IMR-90 (cell line): Measurements from ENCODE around the gene EPC1. TPM values are rescaled to one million over a fixed set of nuclear protein-coding genes. Genes with fewer than 3 reads are reported as not detected.
"Not testable (repeated sequence)": the region's sequence is repeated elsewhere in the genome, so short reads cannot be mapped to it uniquely, and the experiment has no call there.

ENCODE experiments used
- ATAC-seq: fragments of 200-7000 bp; cut with Tn5 transposase; 2 replicates; pipeline ENCODE4 v1.9.1; 2020; ENCODE audit warnings: low read depth, mild to moderate bottlenecking, moderate library complexity
- BruUV-seq: library from RNA; stranded (reverse); fragments of 400-500 nt; replicated peaks from 2 replicates; lab custom pipeline; 2021; lab: Mats Ljungman, UMichigan
- CTCF ChIA-PET: fragments of 300-600 bp; formaldehyde crosslinking; extraction: SDS; loops from one replicate; lab custom pipeline; 2021; ENCODE audit warnings: antibody characterized with exemption; lab: Yijun Ruan, JAX
- POLR2A ChIA-PET: fragments of 300-600 bp; sonication (Branson Sonifier 250); formaldehyde crosslinking; loops from one replicate; lab custom pipeline; 2022; ENCODE audit warnings: antibody characterized with exemption; ENCODE audit not compliant: unreplicated experiment; lab: Charles Lee
- DNase-seq: peaks from one replicate; pipeline ENCODE4 v3.0.0; 2013
- H2AFZ ChIP-seq: replicated peaks from 2 replicates; pipeline ENCODE3; 2013; ENCODE audit warnings: low read length, mild to moderate bottlenecking; ENCODE audit not compliant: poor library complexity
- H2AK5ac ChIP-seq: 2 replicates; pipeline ENCODE4 v1.6.1; 2013; ENCODE audit warnings: low read depth, low read length, inconsistent platforms
- H2AK9ac ChIP-seq: replicated peaks from 2 replicates; pipeline ENCODE3; 2013; ENCODE audit warnings: mild to moderate bottlenecking, low read depth, low read length, moderate library complexity; ENCODE audit not compliant: poor library complexity
- H2BK120ac ChIP-seq: 2 replicates; pipeline ENCODE4 v1.6.1; 2013; ENCODE audit warnings: low read depth, low read length, inconsistent platforms
- H2BK15ac ChIP-seq: 3 replicates; pipeline ENCODE4 v1.6.1; 2013; ENCODE audit warnings: low read depth, low read length, inconsistent platforms
- H2BK20ac ChIP-seq: 2 replicates; pipeline ENCODE4 v1.6.1; 2013; ENCODE audit warnings: low read depth, mild to moderate bottlenecking, inconsistent platforms, low read length, moderate library complexity
- H2BK5ac ChIP-seq: 2 replicates; pipeline ENCODE4 v1.6.1; 2013; ENCODE audit warnings: mild to moderate bottlenecking, low read depth, low read length, inconsistent platforms; ENCODE audit not compliant: poor library complexity, severe bottlenecking
- H3K14ac ChIP-seq: replicated peaks from 2 replicates; pipeline ENCODE4 v1.6.1; 2013; ENCODE audit warnings: low read depth, low read length, inconsistent platforms
- H3K18ac ChIP-seq: 2 replicates; pipeline ENCODE4 v1.6.1; 2013; ENCODE audit warnings: low read depth, low read length, control low read depth
- H3K23ac ChIP-seq: 2 replicates; pipeline ENCODE4 v1.6.1; 2013; ENCODE audit warnings: low read depth, low read length, inconsistent platforms
- H3K27ac ChIP-seq: 2 replicates; pipeline ENCODE4 v1.5.1; 2013; ENCODE audit warnings: mild to moderate bottlenecking, control low read depth, low read length; ENCODE audit not compliant: insufficient read depth
- H3K27me3 ChIP-seq: 2 replicates; pipeline ENCODE4 v1.6.1; 2013; ENCODE audit warnings: low read length; ENCODE audit not compliant: control insufficient read depth, insufficient read depth
- H3K36me3 ChIP-seq: 2 replicates; pipeline ENCODE4 v1.6.1; 2013; ENCODE audit warnings: low read length, mixed read lengths; ENCODE audit not compliant: control insufficient read depth, insufficient read depth
- H3K4ac ChIP-seq: 2 replicates; pipeline ENCODE4 v1.6.1; 2013; ENCODE audit warnings: low read depth, low read length, inconsistent platforms
- H3K4me1 ChIP-seq: 2 replicates; pipeline ENCODE4 v1.6.1; 2013; ENCODE audit warnings: low read length, mixed read lengths; ENCODE audit not compliant: control insufficient read depth, insufficient read depth
- H3K4me2 ChIP-seq: 2 replicates; pipeline ENCODE4 v1.6.1; 2013; ENCODE audit warnings: low read depth, mild to moderate bottlenecking, control low read depth, low read length, moderate library complexity
- H3K4me3 ChIP-seq: 2 replicates; pipeline ENCODE4 v1.5.1; 2013; ENCODE audit warnings: low read depth, mild to moderate bottlenecking, control low read depth, low read length, moderate library complexity; ENCODE audit not compliant: insufficient read depth
- H3K56ac ChIP-seq: 2 replicates; pipeline ENCODE4 v1.6.1; 2013; ENCODE audit warnings: low read length, inconsistent platforms; ENCODE audit not compliant: insufficient read depth; ENCODE audit errors: extremely low read depth
- H3K79me1 ChIP-seq, 2 experiments: 2 replicates each; pipeline ENCODE4 v1.6.1; 2013; ENCODE audit warnings: low read length in 2 of 2, inconsistent platforms in 1 of 2, low read depth in 1 of 2
- H3K9ac ChIP-seq: 2 replicates; pipeline ENCODE4 v1.6.1; 2013; ENCODE audit warnings: low read depth, low read length, control low read depth
- H3K9me1 ChIP-seq: 2 replicates; pipeline ENCODE4 v1.6.1; 2013; ENCODE audit warnings: low read length, inconsistent platforms; ENCODE audit not compliant: insufficient read depth
- H3K9me3 ChIP-seq: 2 replicates; pipeline ENCODE4 v1.6.1; 2013; ENCODE audit warnings: low read length; ENCODE audit not compliant: control insufficient read depth, insufficient read depth
- H4K20me1 ChIP-seq: 2 replicates; pipeline ENCODE4 v1.6.1; 2013; ENCODE audit warnings: low read length, inconsistent platforms; ENCODE audit not compliant: insufficient read depth
- H4K5ac ChIP-seq: 2 replicates; pipeline ENCODE4 v1.6.1; 2013; ENCODE audit warnings: mild to moderate bottlenecking, low read depth, low read length, control low read depth
- H4K8ac ChIP-seq, 2 experiments: 2 replicates each; pipeline ENCODE4 v1.6.1; 2013; ENCODE audit warnings: low read depth in 2 of 2, low read length in 2 of 2, control low read depth in 1 of 2, inconsistent platforms in 1 of 2
- H4K91ac ChIP-seq: 2 replicates; pipeline ENCODE4 v1.6.1; 2013; ENCODE audit warnings: low read depth, low read length, inconsistent platforms; ENCODE audit not compliant: insufficient read depth
- dilution Hi-C: fragments of 300-500 bp; cut with HindIII; formaldehyde crosslinking; loops from one replicate; pipeline ENCODE4 v1.14.3; 2018; ENCODE audit warnings: low sequenced_read_pairs; ENCODE audit not compliant: unreplicated experiment
- in situ Hi-C: fragments of 300-500 bp; cut with MboI; formaldehyde crosslinking; loops from 3 replicates; pipeline ENCODE4 v1.14.3; 2019; ENCODE audit warnings: low sequenced_read_pairs, inconsistent platforms, mixed read lengths
- intact Hi-C: fragments of 100-400 bp; cut with micrococcal nuclease; formaldehyde crosslinking; loops from 2 replicates; pipeline ENCODE4 v1.10.0; 2022
- polyA plus RNA-seq, 3 experiments: library from polyadenylated mRNA; depleted of rRNA; stranded (reverse); fragments of >200 nt; gene quantifications; 2 replicates each; pipeline ENCODE4 v1.2.3, GENCODE V29; 2012; ENCODE audit warnings: low replicate concordance in 1 of 3
- total RNA-seq: library from RNA; depleted of rRNA; stranded (reverse); fragments of >200 nt; gene quantifications from 2 replicates; pipeline ENCODE4 v1.2.3, GENCODE V29; 2012

The EPC1 gene
- total and polyA plus RNA-seq, 2 of the 4 experiments (the other 2 are of a cell fraction): 21.9 to 23.5 TPM

DNA sequence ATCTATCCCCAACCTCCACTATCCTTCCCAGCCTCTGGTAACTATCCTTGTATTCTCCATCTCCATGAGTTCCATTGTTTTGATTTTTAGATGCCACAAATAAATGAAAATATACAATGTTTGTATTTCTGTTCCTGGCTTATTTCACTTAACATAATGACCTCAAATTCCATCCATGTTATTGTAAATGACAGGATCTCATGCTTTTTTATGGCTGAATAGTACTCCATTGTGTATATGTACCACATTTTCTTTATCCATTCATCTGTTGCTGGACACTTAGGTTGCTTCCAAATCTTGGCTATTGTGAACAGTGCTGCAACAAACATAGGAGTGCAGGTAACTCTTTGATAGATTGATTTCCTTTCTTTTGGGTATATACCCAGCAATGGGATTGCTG is 45.3 kb upstream of the EPC1 start:
- H2AFZ ChIP-seq, H2BK5ac ChIP-seq, H2BK15ac ChIP-seq, H3K4ac ChIP-seq, H4K20me1 ChIP-seq, H3K56ac ChIP-seq, DNase-seq, H3K23ac ChIP-seq, H3K79me1 ChIP-seq, POLR2A ChIA-PET, H3K14ac ChIP-seq, H3K27me3 ChIP-seq, H3K4me1 ChIP-seq, H2BK120ac ChIP-seq, H3K4me2 ChIP-seq, in situ Hi-C loops, H4K8ac ChIP-seq, H3K9ac ChIP-seq, H4K91ac ChIP-seq, H3K27ac ChIP-seq, H3K9me3 ChIP-seq, ATAC-seq, BruUV-seq, H2AK9ac ChIP-seq, H3K36me3 ChIP-seq, H2BK20ac ChIP-seq, dilution Hi-C loops, H2AK5ac ChIP-seq, H3K9me1 ChIP-seq, CTCF ChIA-PET, H4K5ac ChIP-seq, H3K18ac ChIP-seq, H3K4me3 ChIP-seq, intact Hi-C loops: not testable (repeated sequence)
